DOHH2 (cell line): ENCODE results near the gene BPIFA1.

Source experiments
- H3F3A ChIP-seq: fragments of 200-600 bp; sonication (generic), shearing (Covaris generic); 2 replicates; pipeline ENCODE4 v1.6.0; 2016; ENCODE audit warnings: antibody characterized with exemption, mild to moderate bottlenecking; ENCODE audit not compliant: control insufficient read depth, insufficient read depth
- H3K27ac ChIP-seq: fragments of 200-600 bp; sonication (generic); 2 replicates; pipeline ENCODE4 v1.5.1; 2014; ENCODE audit warnings: low read depth, mild to moderate bottlenecking, low read length, moderate library complexity
- H3K27me3 ChIP-seq: fragments of 200-600 bp; sonication (generic); 2 replicates; pipeline ENCODE4 v1.6.1; 2014; ENCODE audit warnings: mild to moderate bottlenecking, low read length, mixed read lengths; ENCODE audit not compliant: control insufficient read depth
- H3K36me3 ChIP-seq: fragments of 200-600 bp; sonication (generic); 2 replicates; pipeline ENCODE4 v1.6.1; 2014; ENCODE audit warnings: mild to moderate bottlenecking, low read length, moderate library complexity, mixed read lengths; ENCODE audit not compliant: control insufficient read depth
- H3K4me1 ChIP-seq: fragments of 200-600 bp; sonication (generic); 2 replicates; pipeline ENCODE4 v1.6.1; 2014; ENCODE audit warnings: mild to moderate bottlenecking, low read length, mixed read lengths; ENCODE audit not compliant: control insufficient read depth
- H3K4me2 ChIP-seq: fragments of 200-600 bp; sonication (generic); 2 replicates; pipeline ENCODE4 v1.6.0; 2014; ENCODE audit warnings: mild to moderate bottlenecking, low read length, moderate library complexity
- H3K4me3 ChIP-seq: fragments of 200-600 bp; sonication (generic); 2 replicates; pipeline ENCODE4 v1.5.1; 2014; ENCODE audit warnings: mild to moderate bottlenecking, low read length, mixed read lengths
- H3K79me2 ChIP-seq: fragments of 200-600 bp; sonication (generic); 2 replicates; pipeline ENCODE4 v1.6.1; 2014; ENCODE audit warnings: mild to moderate bottlenecking, low read length, mixed read lengths; ENCODE audit not compliant: control insufficient read depth
- H3K9me2 ChIP-seq: fragments of 200-600 bp; sonication (generic); replicated peaks from 2 replicates; pipeline ENCODE4 v1.6.1; 2014; ENCODE audit warnings: mild to moderate bottlenecking, low read length, mixed read lengths; ENCODE audit not compliant: control insufficient read depth
- H3K9me3 ChIP-seq: fragments of 200-600 bp; sonication (generic); 2 replicates; pipeline ENCODE4 v1.6.1; 2014; ENCODE audit warnings: antibody characterized with exemption, low read length, mixed read lengths; ENCODE audit not compliant: control insufficient read depth, insufficient read depth
- H4K20me1 ChIP-seq: fragments of 200-600 bp; sonication (generic); 2 replicates; pipeline ENCODE4 v1.6.0; 2014; ENCODE audit warnings: low read depth, mild to moderate bottlenecking, antibody characterized with exemption, low read length, moderate library complexity; ENCODE audit not compliant: control insufficient read depth, insufficient read depth
- CTCF ChIP-seq: fragments of 200-600 bp; sonication (generic); IDR thresholded peaks from one replicate; pipeline ENCODE4 v1.5.1; 2014; ENCODE audit warnings: antibody characterized with exemption, mild to moderate bottlenecking, low read depth, low read length; ENCODE audit not compliant: poor library complexity, severe bottlenecking
- EZH2phosphoT487 ChIP-seq: fragments of 200-600 bp; sonication (generic); IDR thresholded peaks from 2 replicates; pipeline ENCODE4 v1.6.1; 2017; ENCODE audit warnings: borderline replicate concordance, mild to moderate bottlenecking, antibody characterized with exemption, low read length, moderate library complexity, mixed read lengths

Gene BPIFA1

GRCh38 chr20:33284284-33284683, 48.5 kb downstream of the BPIFA1 start:
- Histone ChIP-seq H3K4me2 (no peak overlapping the region), H3F3A (no peaks in the 10 kb centered on the region), H4K20me1 (no peaks in the 10 kb centered on the region), H3K79me2 (no peaks in the 10 kb centered on the region), H3K4me1 (no peaks in the 10 kb centered on the region), H3K36me3 (no peaks in the 10 kb centered on the region), H3K27ac (no peak overlapping the region), H3K4me3 (no peak overlapping the region), H3K9me2 (no peaks in the 10 kb centered on the region), H3K27me3 (no peaks in the 10 kb centered on the region), H3K9me3 (no peaks in the 10 kb centered on the region)
- TF ChIP-seq CTCF (no peak), EZH2phosphoT487 (no peak)

- no peaks in the 10 kb centered on the region for H3K4me1 ChIP-seq
- H3K9me3 ChIP-seq, result no peaks in the 10 kb centered on the region
- H3K27me3 ChIP-seq, result no peaks in the 10 kb centered on the region
- H3K79me2 ChIP-seq, result no peaks in the 10 kb centered on the region
- H3K9me2 ChIP-seq, result no peaks in the 10 kb centered on the region
- no peak overlapping the region for H3K4me3 ChIP-seq
- no peak overlapping the region for H3K4me2 ChIP-seq
- no peak overlapping the region for H3K27ac ChIP-seq
- no peaks in the 10 kb centered on the region for H4K20me1 ChIP-seq
- TF ChIP-seq EZH2phosphoT487, result no peak
- TF ChIP-seq CTCF, result no peak
- H3F3A ChIP-seq, result no peaks in the 10 kb centered on the region
- H3K36me3 ChIP-seq, result no peaks in the 10 kb centered on the region
Measured at GRCh38 chr20:33284937-33285336, 49.1 kb downstream of the BPIFA1 start.

- H3K27me3 ChIP-seq, result no peaks in the 10 kb centered on the region
- TF ChIP-seq EZH2phosphoT487 (no peak), CTCF (no peak)
- H3K4me3 ChIP-seq, result no peak overlapping the region
- H3K9me2 ChIP-seq, result no peaks in the 10 kb centered on the region
- no peaks in the 10 kb centered on the region for H4K20me1 ChIP-seq
- H3K4me1 ChIP-seq, result no peaks in the 10 kb centered on the region
- H3K9me3 ChIP-seq, result no peaks in the 10 kb centered on the region
- no peaks in the 10 kb centered on the region for H3K79me2 ChIP-seq
- no peak overlapping the region for H3K4me2 ChIP-seq
- H3K36me3 ChIP-seq, result no peaks in the 10 kb centered on the region
- no peaks in the 10 kb centered on the region for H3F3A ChIP-seq
- no peak overlapping the region for H3K27ac ChIP-seq
Measured at GRCh38 chr20:33285861-33286495, 50.2 kb downstream of the BPIFA1 start.
